ENCODE measurements around the gene UNK.
A peak's percentile ranks its signal among the peaks of the same experiment; 100 is the strongest.
"Not testable (repeated sequence)": the region's sequence is repeated elsewhere in the genome, so short reads cannot be mapped to it uniquely, and the experiment has no call there.

Gene UNK

GRCh38 chr17:75808549-75808904 lies 23.9 kb downstream of the UNK start:
- H3K4me1 ChIP-seq (ENCODE audit: low read length), result peaks cover 4% of the 10 kb centered on the region; the same call in 1 of the 2 replicates
- H2AFZ ChIP-seq (ENCODE audit: low read depth, low read length), result no peak overlapping the region
- no peaks in the 10 kb centered on the region for H3K9me3 ChIP-seq (ENCODE audit: insufficient read depth, low read length)
- no peak overlapping the region for H3K27ac ChIP-seq (ENCODE audit: low read length)
- H3K9ac ChIP-seq (ENCODE audit: low read length), result 0 out of 2 replicates have a peak overlapping the region, but pooled peaks have one; percentile 6
- peaks cover 2% of the 10 kb centered on the region; the same call in 1 of the 2 replicates for H3K79me2 ChIP-seq (ENCODE audit: low read length)
- H3K27me3 ChIP-seq (ENCODE audit: low read depth, low read length), result no peaks in the 10 kb centered on the region
- TF ChIP-seq, protein P1, sequence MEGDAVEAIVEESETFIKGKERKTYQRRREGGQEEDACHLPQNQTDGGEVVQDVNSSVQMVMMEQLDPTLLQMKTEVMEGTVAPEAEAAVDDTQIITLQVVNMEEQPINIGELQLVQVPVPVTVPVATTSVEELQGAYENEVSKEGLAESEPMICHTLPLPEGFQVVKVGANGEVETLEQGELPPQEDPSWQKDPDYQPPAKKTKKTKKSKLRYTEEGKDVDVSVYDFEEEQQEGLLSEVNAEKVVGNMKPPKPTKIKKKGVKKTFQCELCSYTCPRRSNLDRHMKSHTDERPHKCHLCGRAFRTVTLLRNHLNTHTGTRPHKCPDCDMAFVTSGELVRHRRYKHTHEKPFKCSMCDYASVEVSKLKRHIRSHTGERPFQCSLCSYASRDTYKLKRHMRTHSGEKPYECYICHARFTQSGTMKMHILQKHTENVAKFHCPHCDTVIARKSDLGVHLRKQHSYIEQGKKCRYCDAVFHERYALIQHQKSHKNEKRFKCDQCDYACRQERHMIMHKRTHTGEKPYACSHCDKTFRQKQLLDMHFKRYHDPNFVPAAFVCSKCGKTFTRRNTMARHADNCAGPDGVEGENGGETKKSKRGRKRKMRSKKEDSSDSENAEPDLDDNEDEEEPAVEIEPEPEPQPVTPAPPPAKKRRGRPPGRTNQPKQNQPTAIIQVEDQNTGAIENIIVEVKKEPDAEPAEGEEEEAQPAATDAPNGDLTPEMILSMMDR (IDR thresholded peaks at IDR 0.05; ENCODE audit: low read depth, low read length), result no peak
- no peak for TF ChIP-seq EZH2phosphoT487 (IDR thresholded peaks at IDR 0.05; ENCODE audit: low read depth)
- no peak overlapping the region for H3K4me3 ChIP-seq (ENCODE audit: low read length)
- peaks cover 3% of the 10 kb centered on the region; the same call in 1 of the 2 replicates for H4K20me1 ChIP-seq (ENCODE audit: insufficient read depth, low read length)
- H3K36me3 ChIP-seq (replicated peaks; ENCODE audit: low read depth, low read length), result peaks cover 15% of the 10 kb centered on the region
- H3K4me2 ChIP-seq (ENCODE audit: low read length), result no peak overlapping the region

DNA sequence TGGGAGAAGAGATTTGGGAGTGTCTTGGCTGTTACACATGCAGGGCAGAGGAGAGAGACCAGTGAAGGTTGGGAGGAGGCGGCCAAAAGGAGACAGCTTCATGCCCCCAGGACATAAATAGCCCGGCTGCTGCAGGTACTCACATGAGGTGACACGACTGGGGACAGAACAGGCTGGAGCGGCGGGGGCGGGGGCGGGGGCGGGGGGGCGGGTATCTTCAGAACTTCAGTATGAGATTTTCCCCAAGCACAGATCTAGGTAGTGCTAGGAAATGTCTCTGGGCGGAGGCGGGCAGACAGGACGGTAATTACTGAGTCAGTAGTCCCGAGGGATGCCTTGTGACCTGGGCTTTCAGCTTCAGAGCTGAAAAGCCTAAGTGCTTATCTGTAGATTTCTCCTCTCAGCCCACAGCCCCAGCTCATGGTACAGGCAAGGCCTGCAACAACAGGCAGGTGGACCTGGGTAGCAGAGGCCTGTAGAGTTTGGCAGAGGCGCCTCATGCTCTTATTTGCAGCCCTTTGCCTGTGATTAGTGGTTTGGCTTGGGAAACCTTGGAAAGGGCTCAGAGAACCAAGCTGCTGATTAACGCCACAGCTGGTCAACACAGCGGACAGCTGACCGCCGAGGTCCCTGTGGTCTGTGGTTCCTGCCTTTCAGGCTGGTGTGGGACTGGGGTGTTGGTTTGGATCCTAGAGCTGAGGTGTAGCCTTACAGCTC lies 24.5 kb downstream of the UNK start:
- Histone ChIP-seq H2AFZ (ENCODE audit: low read depth, low read length) (no peak overlapping the region), H3K9ac (ENCODE audit: low read length) (0 out of 2 replicates have a peak overlapping the region, but pooled peaks have one; percentile 6), H3K79me2 (ENCODE audit: low read length) (no peaks in the 10 kb centered on the region; the same call in 1 of the 2 replicates), H3K4me2 (ENCODE audit: low read length) (no peak overlapping the region), H3K9me3 (ENCODE audit: insufficient read depth, low read length) (no peaks in the 10 kb centered on the region), H3K4me3 (ENCODE audit: low read length) (no peak overlapping the region), H3K27me3 (ENCODE audit: low read depth, low read length) (no peaks in the 10 kb centered on the region), H3K36me3 (replicated peaks; ENCODE audit: low read depth, low read length) (peaks cover 11% of the 10 kb centered on the region), H3K4me1 (ENCODE audit: low read length) (peaks cover under 1% of the 10 kb centered on the region; the same call in 1 of the 2 replicates), H4K20me1 (ENCODE audit: insufficient read depth, low read length) (peaks cover 3% of the 10 kb centered on the region; the same call in 1 of the 2 replicates), H3K27ac (ENCODE audit: low read length) (no peak overlapping the region; the same call in 1 of the 2 replicates)
- TF ChIP-seq, protein P1 (IDR thresholded peaks at IDR 0.05; ENCODE audit: low read depth, low read length), result no peak
- no peak for TF ChIP-seq EZH2phosphoT487 (IDR thresholded peaks at IDR 0.05; ENCODE audit: low read depth)

GRCh38 chr17:75809631-75810111 lies 25.1 kb downstream of the UNK start:
- TF ChIP-seq, protein P1 (IDR thresholded peaks at IDR 0.05; ENCODE audit: low read depth, low read length), result no peak
- TF ChIP-seq EZH2phosphoT487 (IDR thresholded peaks at IDR 0.05; ENCODE audit: low read depth), result no peak
- Histone ChIP-seq H3K4me3 (ENCODE audit: low read length) (no peak overlapping the region), H3K36me3 (replicated peaks; ENCODE audit: low read depth, low read length) (peaks cover 11% of the 10 kb centered on the region), H3K4me1 (ENCODE audit: low read length) (no peaks in the 10 kb centered on the region), H3K9me3 (ENCODE audit: insufficient read depth, low read length) (no peaks in the 10 kb centered on the region), H3K27ac (ENCODE audit: low read length) (no peak overlapping the region; the same call in 1 of the 2 replicates), H3K4me2 (ENCODE audit: low read length) (no peak overlapping the region), H3K9ac (ENCODE audit: low read length) (no peak overlapping the region), H2AFZ (ENCODE audit: low read depth, low read length) (no peak overlapping the region), H4K20me1 (ENCODE audit: insufficient read depth, low read length) (peaks cover 3% of the 10 kb centered on the region; the same call in 1 of the 2 replicates), H3K27me3 (ENCODE audit: low read depth, low read length) (no peaks in the 10 kb centered on the region), H3K79me2 (ENCODE audit: low read length) (no peaks in the 10 kb centered on the region; the same call in 1 of the 2 replicates)

DNA sequence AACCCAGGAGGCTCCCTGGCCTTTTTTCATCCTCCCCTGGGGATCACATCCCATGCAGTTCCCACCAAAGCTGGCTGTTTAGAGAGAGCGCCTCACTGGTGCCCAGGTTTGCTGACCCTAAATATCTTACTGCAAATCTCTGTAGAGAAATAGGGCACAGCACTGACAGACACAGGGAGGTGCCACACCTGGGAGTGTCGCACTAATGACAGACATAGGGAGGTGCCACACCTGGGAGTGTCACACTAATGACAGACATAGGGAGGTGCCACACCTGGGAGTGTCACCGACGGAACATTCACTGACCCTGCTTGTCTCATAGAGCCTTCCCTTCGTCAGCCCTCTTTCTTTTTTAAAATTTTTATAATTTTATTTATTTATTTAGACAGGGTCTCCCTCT lies 25.6 kb downstream of the UNK start:
- Histone ChIP-seq H3K36me3 (replicated peaks; ENCODE audit: low read depth, low read length) (peaks cover 14% of the 10 kb centered on the region), H3K4me3 (ENCODE audit: low read length) (no peak overlapping the region), H3K9ac (ENCODE audit: low read length) (no peak overlapping the region), H3K79me2 (ENCODE audit: low read length) (no peaks in the 10 kb centered on the region; the same call in 1 of the 2 replicates), H2AFZ (ENCODE audit: low read depth, low read length) (no peak overlapping the region), H3K9me3 (ENCODE audit: insufficient read depth, low read length) (no peaks in the 10 kb centered on the region), H3K4me2 (ENCODE audit: low read length) (no peak overlapping the region), H3K27ac (ENCODE audit: low read length) (no peak overlapping the region), H3K27me3 (ENCODE audit: low read depth, low read length) (no peaks in the 10 kb centered on the region), H4K20me1 (ENCODE audit: insufficient read depth, low read length) (peaks cover 3% of the 10 kb centered on the region; the same call in 1 of the 2 replicates), H3K4me1 (ENCODE audit: low read length) (no peaks in the 10 kb centered on the region)
- TF ChIP-seq, protein P1 (IDR thresholded peaks at IDR 0.05; ENCODE audit: low read depth, low read length), result no peak
- no peak for TF ChIP-seq EZH2phosphoT487 (IDR thresholded peaks at IDR 0.05; ENCODE audit: low read depth)

- not testable (repeated sequence) for H2AFZ ChIP-seq (ENCODE audit: low read depth, low read length); H3K27ac ChIP-seq (ENCODE audit: low read length); H3K27me3 ChIP-seq (ENCODE audit: low read depth, low read length); H4K20me1 ChIP-seq (ENCODE audit: insufficient read depth, low read length); H3K4me1 ChIP-seq (ENCODE audit: low read length); H3K9me3 ChIP-seq (ENCODE audit: insufficient read depth, low read length); H3K9ac ChIP-seq (ENCODE audit: low read length); H3K79me2 ChIP-seq (ENCODE audit: low read length); H3K4me3 ChIP-seq (ENCODE audit: low read length); H3K4me2 ChIP-seq (ENCODE audit: low read length)
- peaks cover 17% of the 10 kb centered on the region for H3K36me3 ChIP-seq (replicated peaks; ENCODE audit: low read depth, low read length)
Measured at GRCh38 chr17:75810756-75811155, 26.1 kb downstream of the UNK start.

All from OCI-LY3 (cell line).